Panc1 (cell line): Measurements from ENCODE around the gene CCDC171. TPM values are rescaled to one million over a fixed set of nuclear protein-coding genes. Genes with fewer than 3 reads are reported as not detected.

Experiments
- ATAC-seq: fragments of 200-7000 bp; cut with Tn5 transposase; 2 replicates; pipeline ENCODE4 v1.9.1; 2020; ENCODE audit warnings: mild to moderate bottlenecking, moderate library complexity
- BruUV-seq: library from RNA; stranded (reverse); fragments of 400-500 nt; replicated peaks from 2 replicates; lab custom pipeline; 2021; lab: Mats Ljungman, UMichigan
- CTCF ChIA-PET: fragments of 300-600 bp; sonication (Branson Sonifier 250); formaldehyde crosslinking; loops from one replicate; lab custom pipeline; 2022; ENCODE audit warnings: antibody characterized with exemption; lab: Charles Lee
- POLR2A ChIA-PET: fragments of 300-600 bp; sonication (Branson Sonifier 250); formaldehyde crosslinking; loops from one replicate; lab custom pipeline; 2022; ENCODE audit warnings: antibody characterized with exemption; lab: Charles Lee
- DNase-seq: peaks from one replicate; pipeline ENCODE4 v3.0.0-alpha.2; 2010; ENCODE audit warnings: low read depth, low spot score
- H3K27ac ChIP-seq: 2 replicates; pipeline ENCODE4 v1.5.1; 2011; ENCODE audit warnings: mild to moderate bottlenecking, low read length, inconsistent platforms
- H3K27me3 ChIP-seq: fragments of 200-500 bp; sonication (Bioruptor generic); 2 replicates; pipeline ENCODE4 v1.6.0; 2014; ENCODE audit warnings: low read length, inconsistent platforms; ENCODE audit not compliant: control insufficient read depth, insufficient read depth
- H3K36me3 ChIP-seq: fragments of 200-500 bp; sonication (Bioruptor generic); 2 replicates; pipeline ENCODE4 v1.5.1; 2014; ENCODE audit warnings: inconsistent platforms, mild to moderate bottlenecking, low read length, moderate library complexity; ENCODE audit not compliant: control insufficient read depth, insufficient read depth
- H3K4me1 ChIP-seq: 2 replicates; pipeline ENCODE4 v1.5.1; 2011; ENCODE audit warnings: inconsistent platforms, mild to moderate bottlenecking, low read length, moderate library complexity; ENCODE audit not compliant: control insufficient read depth, insufficient read depth
- H3K4me3 ChIP-seq, 2 experiments: 2 replicates each; pipeline ENCODE4 v1.5.1; 2011 to 2012; ENCODE audit warnings: low read depth in 2 of 2, low read length in 2 of 2, mild to moderate bottlenecking in 2 of 2, inconsistent platforms in 1 of 2, moderate library complexity in 1 of 2
- H3K9me3 ChIP-seq: fragments of 200-500 bp; sonication (Bioruptor generic); 2 replicates; pipeline ENCODE4 v1.5.1; 2014; ENCODE audit warnings: low read depth, mild to moderate bottlenecking, inconsistent platforms, low read length, moderate library complexity; ENCODE audit not compliant: control insufficient read depth, insufficient read depth
- POLR2AphosphoS5 ChIP-seq: IDR thresholded peaks from 2 replicates; pipeline ENCODE4 v1.6.1; 2012; ENCODE audit warnings: mild to moderate bottlenecking, low read depth, low read length, moderate library complexity
- SIN3A ChIP-seq: IDR thresholded peaks from 2 replicates; pipeline ENCODE4 v1.6.1; 2012; ENCODE audit warnings: low read depth, mild to moderate bottlenecking, low read length, moderate library complexity, borderline replicate concordance; ENCODE audit not compliant: insufficient read depth
- TCF7L2 ChIP-seq: IDR thresholded peaks from 2 replicates; pipeline ENCODE4 v1.6.1; 2011; ENCODE audit warnings: mild to moderate bottlenecking, low read depth, low read length, inconsistent platforms
- in situ Hi-C: cut with HindIII; loops from 2 replicates; pipeline ENCODE4 v1.10.0; 2016; ENCODE audit warnings: low sequenced_read_pairs, low pct_unique_long_range_greater_than_20kb
- intact Hi-C: fragments of 100-400 bp; cut with micrococcal nuclease; formaldehyde crosslinking; loops from one replicate; pipeline ENCODE4 v1.10.0; 2022; ENCODE audit not compliant: unreplicated experiment
- total RNA-seq: library from RNA; stranded (reverse); gene quantifications from one replicate; pipeline ENCODE4 v1.2.1, GENCODE V29; 2021; ENCODE audit not compliant: unreplicated experiment
- TF ChIP-seq, protein P1 (sequence below): fragments of 450-650 bp; IDR thresholded peaks from 2 replicates; pipeline ENCODE4 v1.5.1; 2017; ENCODE audit warnings: mild to moderate bottlenecking
- TF ChIP-seq, protein P2 (sequence below), 2 experiments: IDR thresholded peaks; 2 replicates each; pipeline ENCODE4 v1.6.1; 2011 to 2012; ENCODE audit warnings: low read depth in 2 of 2, control low read depth in 1 of 2, low read length in 1 of 2, mild to moderate bottlenecking in 1 of 2, moderate library complexity in 1 of 2; ENCODE audit not compliant: insufficient read depth in 1 of 2

Gene CCDC171
- total RNA-seq, 1 experiment from 2014 or later, result 1.5 TPM

- intact Hi-C loops, result no loop called here
- Histone ChIP-seq H3K4me3 (no peak overlapping the region), H3K27me3 (no peaks in the 10 kb centered on the region), H3K9me3 (no peaks in the 10 kb centered on the region), H3K36me3 (no peaks in the 10 kb centered on the region), H3K4me1 (no peaks in the 10 kb centered on the region), H3K27ac (no peak overlapping the region)
- ChIA-PET CTCF (no interaction called here), POLR2A (no interaction called here)
- DNase-seq, result no peak
- no peak for ATAC-seq
- in situ Hi-C loops, result no loop called here
- TF ChIP-seq, protein P1, sequence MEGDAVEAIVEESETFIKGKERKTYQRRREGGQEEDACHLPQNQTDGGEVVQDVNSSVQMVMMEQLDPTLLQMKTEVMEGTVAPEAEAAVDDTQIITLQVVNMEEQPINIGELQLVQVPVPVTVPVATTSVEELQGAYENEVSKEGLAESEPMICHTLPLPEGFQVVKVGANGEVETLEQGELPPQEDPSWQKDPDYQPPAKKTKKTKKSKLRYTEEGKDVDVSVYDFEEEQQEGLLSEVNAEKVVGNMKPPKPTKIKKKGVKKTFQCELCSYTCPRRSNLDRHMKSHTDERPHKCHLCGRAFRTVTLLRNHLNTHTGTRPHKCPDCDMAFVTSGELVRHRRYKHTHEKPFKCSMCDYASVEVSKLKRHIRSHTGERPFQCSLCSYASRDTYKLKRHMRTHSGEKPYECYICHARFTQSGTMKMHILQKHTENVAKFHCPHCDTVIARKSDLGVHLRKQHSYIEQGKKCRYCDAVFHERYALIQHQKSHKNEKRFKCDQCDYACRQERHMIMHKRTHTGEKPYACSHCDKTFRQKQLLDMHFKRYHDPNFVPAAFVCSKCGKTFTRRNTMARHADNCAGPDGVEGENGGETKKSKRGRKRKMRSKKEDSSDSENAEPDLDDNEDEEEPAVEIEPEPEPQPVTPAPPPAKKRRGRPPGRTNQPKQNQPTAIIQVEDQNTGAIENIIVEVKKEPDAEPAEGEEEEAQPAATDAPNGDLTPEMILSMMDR, result no peak
- TF ChIP-seq SIN3A, result no peak
- TF ChIP-seq, protein P2, sequence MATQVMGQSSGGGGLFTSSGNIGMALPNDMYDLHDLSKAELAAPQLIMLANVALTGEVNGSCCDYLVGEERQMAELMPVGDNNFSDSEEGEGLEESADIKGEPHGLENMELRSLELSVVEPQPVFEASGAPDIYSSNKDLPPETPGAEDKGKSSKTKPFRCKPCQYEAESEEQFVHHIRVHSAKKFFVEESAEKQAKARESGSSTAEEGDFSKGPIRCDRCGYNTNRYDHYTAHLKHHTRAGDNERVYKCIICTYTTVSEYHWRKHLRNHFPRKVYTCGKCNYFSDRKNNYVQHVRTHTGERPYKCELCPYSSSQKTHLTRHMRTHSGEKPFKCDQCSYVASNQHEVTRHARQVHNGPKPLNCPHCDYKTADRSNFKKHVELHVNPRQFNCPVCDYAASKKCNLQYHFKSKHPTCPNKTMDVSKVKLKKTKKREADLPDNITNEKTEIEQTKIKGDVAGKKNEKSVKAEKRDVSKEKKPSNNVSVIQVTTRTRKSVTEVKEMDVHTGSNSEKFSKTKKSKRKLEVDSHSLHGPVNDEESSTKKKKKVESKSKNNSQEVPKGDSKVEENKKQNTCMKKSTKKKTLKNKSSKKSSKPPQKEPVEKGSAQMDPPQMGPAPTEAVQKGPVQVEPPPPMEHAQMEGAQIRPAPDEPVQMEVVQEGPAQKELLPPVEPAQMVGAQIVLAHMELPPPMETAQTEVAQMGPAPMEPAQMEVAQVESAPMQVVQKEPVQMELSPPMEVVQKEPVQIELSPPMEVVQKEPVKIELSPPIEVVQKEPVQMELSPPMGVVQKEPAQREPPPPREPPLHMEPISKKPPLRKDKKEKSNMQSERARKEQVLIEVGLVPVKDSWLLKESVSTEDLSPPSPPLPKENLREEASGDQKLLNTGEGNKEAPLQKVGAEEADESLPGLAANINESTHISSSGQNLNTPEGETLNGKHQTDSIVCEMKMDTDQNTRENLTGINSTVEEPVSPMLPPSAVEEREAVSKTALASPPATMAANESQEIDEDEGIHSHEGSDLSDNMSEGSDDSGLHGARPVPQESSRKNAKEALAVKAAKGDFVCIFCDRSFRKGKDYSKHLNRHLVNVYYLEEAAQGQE (IDR thresholded peaks at IDR 0.05; ENCODE audit: insufficient read depth in 1 of 2, low read depth in 2 of 2, low read length in 1 of 2), result no peak
- no TSS peak for BruUV-seq
Observed at GRCh38 chr9:15856591-15856990, 303.7 kb downstream of the CCDC171 start.

DNA sequence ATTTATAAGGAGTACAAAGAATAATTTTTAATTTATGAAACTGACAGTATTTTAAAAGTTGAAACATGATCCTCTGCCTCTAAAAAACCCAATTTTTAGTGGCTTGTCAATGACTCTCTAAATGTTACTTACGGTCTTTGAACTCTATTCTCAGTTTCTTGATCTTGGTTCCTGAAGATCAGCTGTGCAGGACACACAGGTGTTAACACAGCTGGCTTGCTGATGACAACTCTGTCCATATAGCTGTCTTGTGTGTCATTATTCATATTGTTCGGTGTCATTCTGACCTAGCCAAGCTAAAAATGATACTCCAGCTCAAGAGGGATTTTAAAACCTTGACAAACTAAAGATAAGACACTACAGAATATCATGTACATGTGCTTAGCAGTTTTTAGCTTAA lies 314.5 kb downstream of the CCDC171 start:
- Histone ChIP-seq H3K27me3 (no peaks in the 10 kb centered on the region), H3K4me3 (no peak overlapping the region), H3K27ac (no peak overlapping the region), H3K36me3 (no peaks in the 10 kb centered on the region), H3K4me1 (no peaks in the 10 kb centered on the region), H3K9me3 (no peaks in the 10 kb centered on the region)
- TF ChIP-seq, protein P2 (IDR thresholded peaks at IDR 0.05; ENCODE audit: insufficient read depth in 1 of 2, low read depth in 2 of 2, low read length in 1 of 2), result no peak
- TF ChIP-seq TCF7L2 (no peak), POLR2AphosphoS5 (no peak)
- TF ChIP-seq, protein P1, result no peak
- ATAC-seq, result no peak
- DNase-seq, result no peak
- in situ Hi-C loops (no loop called here), intact Hi-C loops (no loop called here)
- BruUV-seq, result no TSS peak
- CTCF ChIA-PET, result no interaction called here
- POLR2A ChIA-PET, result no interaction called here
